ENCODE measurements around the gene MCC. TPM values are rescaled to one million over a fixed set of nuclear protein-coding genes. Genes with fewer than 3 reads are reported as not detected.
"Not testable (repeated sequence)": the region's sequence is repeated elsewhere in the genome, so short reads cannot be mapped to it uniquely, and the experiment has no call there.

Gene MCC
- total RNA-seq, 1 donor from 2014 or later: 37.1 TPM

GRCh38 chr5:113489299-113489698, 1.0 kb upstream of the MCC start:
- peak; percentile 53 for DNase-seq

GRCh38 chr5:113488645-113489184, 462 bp upstream of the MCC start:
- DNase-seq: no peak

- DNase-seq: no peak
These were observed 855 bp downstream of the MCC start for GRCh38 chr5:113487416-113487780.

- no peak for DNase-seq
These were observed 8.0 kb downstream of the MCC start for GRCh38 chr5:113480243-113480642.

DNA sequence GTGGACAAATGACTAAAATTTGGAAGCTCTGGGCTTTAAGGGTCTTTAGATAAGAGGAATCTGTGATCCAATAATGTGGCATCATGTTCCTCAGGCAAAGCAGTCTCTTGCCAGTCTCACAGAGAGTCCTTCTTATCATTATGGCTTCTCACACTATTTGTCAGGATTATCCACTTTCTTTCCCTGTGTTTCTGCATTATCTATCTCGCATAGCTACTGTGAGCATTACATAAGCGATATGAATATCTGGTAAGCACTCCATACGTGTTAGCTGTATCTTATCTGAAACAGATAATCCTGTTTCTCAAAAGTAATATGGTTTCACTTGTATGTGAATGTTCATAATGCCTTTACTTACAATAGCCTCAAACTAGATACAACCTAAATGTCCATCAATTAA, 9.6 kb downstream of the MCC start:
- no peak for DNase-seq

DNA sequence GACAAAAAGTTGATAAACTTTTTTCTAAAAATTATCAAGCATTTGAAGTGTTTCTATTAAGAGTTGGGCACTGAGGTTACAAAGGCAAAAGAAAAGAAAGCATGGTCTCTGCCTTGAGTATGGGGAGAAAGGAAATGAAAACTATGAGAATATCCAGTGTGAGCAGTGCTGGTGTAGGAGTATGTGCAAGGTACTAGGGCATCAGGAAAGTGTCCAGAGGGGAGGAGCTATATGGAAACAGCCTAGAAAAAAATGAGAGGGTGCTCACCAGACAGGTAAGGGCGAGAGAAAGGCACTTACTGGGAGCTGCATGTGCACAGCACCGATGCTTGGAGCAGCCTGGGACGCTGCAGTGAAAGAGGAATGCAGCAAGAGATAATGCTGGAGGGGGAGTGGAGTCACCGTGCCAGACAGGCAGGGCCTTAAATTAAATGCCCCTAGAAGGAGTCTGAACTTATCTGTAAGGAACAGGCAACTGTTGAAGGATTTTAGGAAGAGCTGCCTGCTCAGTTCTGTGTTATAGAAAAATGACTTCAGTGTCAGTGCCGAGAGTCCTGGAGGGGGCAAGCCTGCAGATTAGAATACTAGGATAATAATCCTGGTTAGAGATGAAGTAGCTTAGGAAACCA, 14.0 kb downstream of the MCC start:
- DNase-seq: no peak

DNA sequence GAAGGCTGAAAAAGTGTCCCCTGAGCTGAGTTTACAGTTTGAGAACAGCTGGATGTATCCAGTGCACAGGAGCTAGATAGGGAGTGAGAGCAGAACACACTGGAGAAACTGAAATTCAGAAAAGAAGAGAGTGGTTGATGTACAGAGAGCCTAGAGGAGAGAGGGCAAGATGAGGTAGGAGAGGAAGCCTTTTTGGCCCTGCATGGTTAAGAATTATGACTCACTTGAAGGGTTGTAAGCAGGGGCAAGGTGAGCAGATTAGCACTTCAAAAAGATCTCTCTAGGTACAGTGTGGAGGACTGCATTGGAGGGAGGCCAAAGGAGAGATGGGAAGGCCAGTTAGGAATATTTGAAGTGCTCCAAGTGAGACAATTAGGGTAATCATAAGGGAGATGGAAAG, 25.2 kb downstream of the MCC start:
- no peak for DNase-seq

- not testable (repeated sequence) for DNase-seq
These were observed 31.1 kb downstream of the MCC start for GRCh38 chr5:113457106-113457505.

GRCh38 chr5:113452941-113453340, 35.3 kb downstream of the MCC start:
- DNase-seq: no peak

- no peak for DNase-seq
These were observed 36.5 kb downstream of the MCC start for GRCh38 chr5:113451797-113452196.

DNA sequence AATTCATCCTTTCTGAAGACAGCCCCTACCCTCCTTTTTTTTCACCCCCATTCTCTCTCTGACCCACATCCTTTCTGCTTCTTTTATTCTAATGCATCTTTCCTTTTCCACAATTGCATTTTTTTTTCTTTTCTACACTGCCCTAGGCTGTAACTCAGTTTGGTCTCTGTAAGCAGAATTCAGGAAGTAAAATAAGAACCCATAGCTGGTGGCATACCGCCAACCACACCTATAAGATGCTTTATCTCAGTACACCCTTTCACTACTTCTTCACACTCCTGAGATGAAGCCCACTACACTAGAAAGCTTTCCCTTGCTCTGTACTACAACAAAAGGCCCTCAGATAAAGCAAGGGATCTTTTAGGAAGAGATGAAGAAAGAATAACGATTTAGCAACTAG, 37.3 kb downstream of the MCC start:
- no peak for DNase-seq

- DNase-seq: no peak
These were observed 37.8 kb downstream of the MCC start for GRCh38 chr5:113450462-113450861.

GRCh38 chr5:113448252-113448651, 40.0 kb downstream of the MCC start:
- no peak for DNase-seq

- peak; percentile 16 for DNase-seq
These were observed 40.7 kb downstream of the MCC start for GRCh38 chr5:113447498-113448050.

GRCh38 chr5:113446358-113446927, 41.8 kb downstream of the MCC start:
- no peak for DNase-seq

GRCh38 chr5:113437111-113437510, 51.1 kb downstream of the MCC start:
- DNase-seq: no peak

DNA sequence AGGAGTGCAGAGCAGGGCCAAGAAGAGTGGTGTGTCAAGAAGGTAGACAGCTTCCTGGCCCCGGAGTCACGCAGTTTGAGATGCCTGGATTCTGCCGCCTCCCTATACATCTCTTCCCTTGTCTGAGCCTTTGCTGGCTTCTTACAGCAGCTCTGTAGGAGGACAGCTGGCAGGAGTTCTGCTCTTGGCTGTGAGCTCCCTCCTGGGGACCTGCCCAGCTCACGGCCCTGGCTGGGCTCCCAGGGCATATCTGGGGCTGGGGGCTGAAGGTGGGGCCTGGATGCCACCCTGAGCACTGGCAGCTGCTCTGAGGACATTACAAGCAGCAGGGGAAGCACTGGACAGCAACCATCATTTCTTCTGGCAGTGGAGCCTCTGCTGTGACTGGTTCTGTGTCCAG, 52.7 kb downstream of the MCC start:
- DNase-seq: no peak

GRCh38 chr5:113434889-113435288, 53.4 kb downstream of the MCC start, which contains the start of gene TSSK1B:
TSSK1B (minus strand) TSS chr5:113434989; CDS start chr5:113434839, 150 bp downstream.
- DNase-seq: no peak

- DNase-seq: no peak
These were observed 54.2 kb downstream of the MCC start for GRCh38 chr5:113433862-113434612.

DNA sequence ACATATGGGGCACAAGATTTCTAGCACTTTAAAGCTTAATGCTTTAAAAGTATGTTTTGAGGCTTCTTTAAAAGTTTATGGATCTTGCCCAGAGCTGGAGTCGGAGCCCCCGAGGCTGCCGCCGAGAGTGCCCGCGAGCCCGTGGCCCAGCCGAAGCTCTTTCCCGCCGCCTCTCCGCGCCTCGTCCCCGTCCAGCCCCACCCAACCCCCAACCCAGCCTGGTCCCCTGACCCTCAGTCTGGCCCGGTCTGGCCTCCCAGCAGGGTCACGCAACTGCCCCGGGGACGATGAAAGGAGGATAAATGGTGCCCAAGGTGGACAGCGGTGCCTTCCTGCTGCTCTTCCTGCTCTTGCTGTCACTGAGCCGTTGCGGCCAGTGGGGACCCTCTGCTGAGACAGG, 55.2 kb downstream of the MCC start:
- DNase-seq: no peak

DNA sequence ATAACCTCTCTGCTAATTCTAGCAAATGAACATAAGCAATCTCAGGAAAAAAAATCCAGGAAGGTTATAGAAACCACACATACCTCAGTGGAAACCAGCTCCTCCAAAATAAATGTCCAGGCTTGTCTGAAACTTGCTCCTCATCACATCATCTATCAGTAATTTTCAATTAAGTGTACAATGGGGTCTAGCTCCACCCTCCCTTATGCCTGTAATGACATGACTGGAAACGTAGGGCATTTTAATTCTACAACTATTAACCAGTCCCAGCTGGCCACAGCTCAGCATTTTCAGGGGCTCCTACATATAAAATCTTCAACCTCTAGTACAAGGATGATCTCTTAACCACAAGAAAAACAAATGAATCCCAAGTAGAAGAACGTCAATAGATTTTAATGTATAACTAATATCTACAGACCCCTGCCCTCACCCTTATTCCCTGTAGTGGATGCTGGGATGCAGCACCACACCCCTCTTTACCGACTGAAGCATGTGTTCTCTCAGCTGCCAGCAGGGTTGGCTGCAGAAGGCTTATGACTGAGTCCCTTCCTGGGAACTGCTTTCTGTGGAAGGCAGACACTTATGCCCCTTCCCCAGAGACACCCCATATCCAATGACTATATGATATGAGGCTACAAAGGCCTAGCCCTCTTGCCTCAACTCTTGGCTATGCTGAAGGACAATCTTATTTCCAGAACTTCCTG, 60.2 kb downstream of the MCC start:
- DNase-seq: no peak

- DNase-seq: no peak
These were observed 62.3 kb downstream of the MCC start for GRCh38 chr5:113425909-113426308.

- no peak for DNase-seq
These were observed 66.6 kb downstream of the MCC start for GRCh38 chr5:113421693-113422092.
